ENCODE measurements around the gene ACSBG1. TPM values are rescaled to one million over a fixed set of nuclear protein-coding genes. Genes with fewer than 3 reads are reported as not detected.

The ACSBG1 gene
- total and polyA plus RNA-seq, 4 donors, result 0.47 to 7.9 (median 2.5) TPM

- no peak overlapping the region for H3K27ac ChIP-seq (ENCODE audit: low read depth in 1 of 2, low read length in 1 of 2)
- 90 to 91% methylated on average over 6 of the region's 6 CpGs for WGBS, 2 donors
- no peaks in the 10 kb centered on the region for H3K36me3 ChIP-seq (ENCODE audit: control insufficient read depth in 4 of 4, insufficient read depth in 4 of 4, low read length in 4 of 4)
- no peak for TF ChIP-seq CTCF (IDR thresholded peaks at IDR 0.05; ENCODE audit: control extremely low read depth, extremely low read depth)
- DNase-seq (no peak), ATAC-seq (ENCODE audit: insufficient read depth, low FRiP score) (no peak)
- H3K4me3 ChIP-seq, result no peak overlapping the region
- H3K27me3 ChIP-seq (ENCODE audit: control insufficient read depth in 3 of 3, insufficient read depth in 3 of 3, low read length in 2 of 3), result no peaks in the 10 kb centered on the region
- no peak overlapping the region for H3K9ac ChIP-seq (ENCODE audit: insufficient read depth in 1 of 2, low read length in 2 of 2)
- no peaks in the 10 kb centered on the region for H3K4me1 ChIP-seq (ENCODE audit: control insufficient read depth in 5 of 5, insufficient read depth in 5 of 5, low read length in 5 of 5)
- H3K9me3 ChIP-seq (ENCODE audit: control insufficient read depth in 4 of 4, insufficient read depth in 3 of 4, low read length in 3 of 4), result peaks cover 0 to 1% (median 0%) of the 10 kb centered on the region in 4 donors
Observed at GRCh38 chr15:78236491-78236890, 2.1 kb upstream of the ACSBG1 start.

- DNase-seq (no peak), ATAC-seq (ENCODE audit: insufficient read depth, low FRiP score) (no peak)
- no peak overlapping the region for H3K9ac ChIP-seq (ENCODE audit: insufficient read depth in 1 of 2, low read length in 2 of 2)
- H3K36me3 ChIP-seq (ENCODE audit: control insufficient read depth in 4 of 4, insufficient read depth in 4 of 4, low read length in 4 of 4), result no peaks in the 10 kb centered on the region
- no peak overlapping the region for H3K4me3 ChIP-seq
- H3K27ac ChIP-seq (ENCODE audit: low read depth in 1 of 2, low read length in 1 of 2), result no peak overlapping the region
- H3K4me1 ChIP-seq (ENCODE audit: control insufficient read depth in 5 of 5, insufficient read depth in 5 of 5, low read length in 5 of 5), result no peaks in the 10 kb centered on the region
- H3K9me3 ChIP-seq (ENCODE audit: control insufficient read depth in 4 of 4, insufficient read depth in 3 of 4, low read length in 3 of 4), result peaks cover 0 to 1% (median 0%) of the 10 kb centered on the region in 4 donors
- 73 to 74% methylated on average over 11 of the region's 11 CpGs for WGBS, 2 donors
- TF ChIP-seq CTCF (IDR thresholded peaks at IDR 0.05; ENCODE audit: control extremely low read depth, extremely low read depth), result no peak
- H3K27me3 ChIP-seq (ENCODE audit: control insufficient read depth in 3 of 3, insufficient read depth in 3 of 3, low read length in 2 of 3), result no peaks in the 10 kb centered on the region
Observed at GRCh38 chr15:78233496-78233895, 869 bp downstream of the ACSBG1 start.

GRCh38 chr15:78232951-78233350 is 1.4 kb downstream of the ACSBG1 start:
- H3K27me3 ChIP-seq (ENCODE audit: control insufficient read depth in 3 of 3, insufficient read depth in 3 of 3, low read length in 2 of 3), result no peaks in the 10 kb centered on the region
- ATAC-seq (ENCODE audit: insufficient read depth, low FRiP score) (no peak), DNase-seq (no peak)
- H3K36me3 ChIP-seq (ENCODE audit: control insufficient read depth in 4 of 4, insufficient read depth in 4 of 4, low read length in 4 of 4), result no peaks in the 10 kb centered on the region
- 71 to 87% methylated on average over 5 of the region's 5 CpGs for WGBS, 2 donors
- H3K9me3 ChIP-seq (ENCODE audit: control insufficient read depth in 4 of 4, insufficient read depth in 3 of 4, low read length in 3 of 4), result peaks cover 0 to 1% (median 0%) of the 10 kb centered on the region in 4 donors
- H3K9ac ChIP-seq (ENCODE audit: insufficient read depth in 1 of 2, low read length in 2 of 2), result no peak overlapping the region
- TF ChIP-seq CTCF (IDR thresholded peaks at IDR 0.05; ENCODE audit: control extremely low read depth, extremely low read depth), result no peak
- H3K4me1 ChIP-seq (ENCODE audit: control insufficient read depth in 5 of 5, insufficient read depth in 5 of 5, low read length in 5 of 5), result no peaks in the 10 kb centered on the region
- no peak overlapping the region for H3K27ac ChIP-seq (ENCODE audit: low read depth in 1 of 2, low read length in 1 of 2)
- no peak overlapping the region for H3K4me3 ChIP-seq

Measured in lung (tissue), 12 donors.